Neural cell (in vitro differentiated cells): Measurements from ENCODE around the gene NEK6. TPM values are rescaled to one million over a fixed set of nuclear protein-coding genes. Genes with fewer than 3 reads are reported as not detected.

ENCODE experiments used
- H2AFZ ChIP-seq: fragments of 200-600, 300-800 bp; sonication (generic), shearing (Covaris generic); 2 replicates; pipeline ENCODE4 v1.6.0; 2014; ENCODE audit warnings: low read depth, mild to moderate bottlenecking, antibody characterized with exemption, low read length, moderate library complexity
- H3F3A ChIP-seq: fragments of 200-600 bp; shearing (Covaris generic); 2 replicates; pipeline ENCODE4 v1.6.1; 2016; ENCODE audit warnings: mild to moderate bottlenecking, moderate library complexity, mixed read lengths, antibody characterized with exemption, low read length; ENCODE audit not compliant: insufficient read depth, poor library complexity, severe bottlenecking
- H3K27ac ChIP-seq: fragments of 200-600, 300-800 bp; sonication (generic), shearing (Covaris generic); 2 replicates; pipeline ENCODE4 v1.5.1; 2014; ENCODE audit warnings: mild to moderate bottlenecking, low read length, moderate library complexity
- H3K27me3 ChIP-seq: fragments of 300-800, 200-600 bp; sonication (generic), shearing (Covaris generic); 2 replicates; pipeline ENCODE4 v1.6.0; 2014; ENCODE audit warnings: mild to moderate bottlenecking, low read depth, low read length, moderate library complexity; ENCODE audit not compliant: insufficient read depth
- H3K36me3 ChIP-seq: fragments of 300-800, 200-600 bp; sonication (generic), shearing (Covaris generic); 2 replicates; pipeline ENCODE4 v1.5.1; 2014; ENCODE audit warnings: mild to moderate bottlenecking, antibody characterized with exemption, low read length, moderate library complexity; ENCODE audit not compliant: insufficient read depth
- H3K4me2 ChIP-seq: fragments of 300-800, 200-600 bp; sonication (generic), shearing (Covaris generic); 2 replicates; pipeline ENCODE4 v1.6.0; 2014; ENCODE audit warnings: mild to moderate bottlenecking, low read length
- H3K4me3 ChIP-seq: fragments of 300-800, 200-600 bp; sonication (generic), shearing (Covaris generic); 2 replicates; pipeline ENCODE4 v1.5.1; 2014; ENCODE audit warnings: mild to moderate bottlenecking, low read length, moderate library complexity
- H3K79me2 ChIP-seq: fragments of 200-600 bp; shearing (Covaris generic); replicated peaks from 2 replicates; pipeline ENCODE4 v1.6.0; 2014; ENCODE audit warnings: mild to moderate bottlenecking, low read length, moderate library complexity; ENCODE audit not compliant: insufficient read depth
- H3K9ac ChIP-seq: fragments of 300-800, 200-600 bp; sonication (generic), shearing (Covaris generic); 2 replicates; pipeline ENCODE4 v1.6.1; 2016; ENCODE audit warnings: mild to moderate bottlenecking, low read length, mixed read lengths
- H3K9me2 ChIP-seq: fragments of 200-600 bp; shearing (Covaris generic); 2 replicates; pipeline ENCODE4 v1.6.1; 2016; ENCODE audit warnings: mild to moderate bottlenecking, low read length, mixed read lengths; ENCODE audit not compliant: insufficient read depth
- H3K9me3 ChIP-seq: fragments of 200-600, 300-800 bp; sonication (generic), shearing (Covaris generic); 2 replicates; pipeline ENCODE4 v1.6.1; 2016; ENCODE audit warnings: mild to moderate bottlenecking, mixed run types, low read length, moderate library complexity, mixed read lengths
- H4K20me1 ChIP-seq: fragments of 200-600 bp; shearing (Covaris generic); 2 replicates; pipeline ENCODE4 v1.6.1; 2016; ENCODE audit warnings: mild to moderate bottlenecking, mixed run types; ENCODE audit not compliant: insufficient read depth
- CTCF ChIP-seq: fragments of 450-650 bp; IDR thresholded peaks from 2 replicates; pipeline ENCODE4 v1.5.1; 2014; ENCODE audit warnings: antibody characterized with exemption, mild to moderate bottlenecking, moderate library complexity; ENCODE audit not compliant: poor library complexity, severe bottlenecking
- EP300 ChIP-seq: fragments of 450-650 bp; conservative IDR thresholded peaks from 2 replicates; pipeline ENCODE4 v1.6.1; 2014; ENCODE audit warnings: antibody characterized with exemption, mild to moderate bottlenecking, moderate library complexity; ENCODE audit not compliant: poor library complexity, severe bottlenecking
- EZH2 ChIP-seq: fragments of 200-600, 300-800 bp; shearing (Covaris generic), sonication (generic); IDR thresholded peaks from 2 replicates; pipeline ENCODE4 v1.6.1; 2014; ENCODE audit warnings: antibody characterized with exemption, low read length, borderline replicate concordance, mild to moderate bottlenecking; ENCODE audit not compliant: insufficient read depth, poor library complexity, severe bottlenecking
- MXI1 ChIP-seq: fragments of 450-650 bp; conservative IDR thresholded peaks from 2 replicates; pipeline ENCODE4 v1.6.1; 2014; ENCODE audit warnings: antibody characterized with exemption, mild to moderate bottlenecking; ENCODE audit not compliant: poor library complexity, severe bottlenecking
- POLR2AphosphoS5 ChIP-seq: IDR thresholded peaks from 2 replicates; pipeline ENCODE4 v1.6.1; 2012
- RAD21 ChIP-seq: fragments of 450-650 bp; conservative IDR thresholded peaks from 2 replicates; pipeline ENCODE4 v1.6.1; 2014; ENCODE audit warnings: antibody characterized with exemption, mild to moderate bottlenecking, moderate library complexity
- SMC3 ChIP-seq: fragments of 450-650 bp; conservative IDR thresholded peaks from 2 replicates; pipeline ENCODE4 v1.6.1; 2014; ENCODE audit warnings: antibody characterized with exemption, mild to moderate bottlenecking, moderate library complexity; ENCODE audit not compliant: poor library complexity
- TAF1 ChIP-seq: IDR thresholded peaks from 2 replicates; pipeline ENCODE4 v1.6.1; 2012; ENCODE audit warnings: low read depth
- polyA plus RNA-seq: library from polyadenylated mRNA; depleted of rRNA; stranded (reverse); fragments of >200 nt; gene quantifications from 2 replicates; pipeline ENCODE4 v1.2.3, GENCODE V29; 2014
- TF ChIP-seq, protein P1 (sequence below): IDR thresholded peaks from 2 replicates; pipeline ENCODE4 v1.6.1; 2012; ENCODE audit warnings: borderline replicate concordance

NEK6 gene
- polyA plus RNA-seq, 1 donor from 2014 or later = 4.6 TPM

GRCh38 chr9:124213396-124213795 lies 44.4 kb upstream of the NEK6 start:
- Histone ChIP-seq H3K9me3 (no peaks in the 10 kb centered on the region), H4K20me1 (no peaks in the 10 kb centered on the region), H3K4me3 (no peak overlapping the region), H3K79me2 (no peaks in the 10 kb centered on the region), H3K4me2 (no peak overlapping the region), H3K36me3 (no peaks in the 10 kb centered on the region), H3F3A (no peaks in the 10 kb centered on the region), H3K9me2 (no peaks in the 10 kb centered on the region), H3K9ac (no peak overlapping the region), H3K27ac (no peak overlapping the region), H2AFZ (no peak overlapping the region), H3K27me3 (no peaks in the 10 kb centered on the region)
- TF ChIP-seq MXI1 = no peak
- no peak for TF ChIP-seq CTCF
- TF ChIP-seq, protein P1, sequence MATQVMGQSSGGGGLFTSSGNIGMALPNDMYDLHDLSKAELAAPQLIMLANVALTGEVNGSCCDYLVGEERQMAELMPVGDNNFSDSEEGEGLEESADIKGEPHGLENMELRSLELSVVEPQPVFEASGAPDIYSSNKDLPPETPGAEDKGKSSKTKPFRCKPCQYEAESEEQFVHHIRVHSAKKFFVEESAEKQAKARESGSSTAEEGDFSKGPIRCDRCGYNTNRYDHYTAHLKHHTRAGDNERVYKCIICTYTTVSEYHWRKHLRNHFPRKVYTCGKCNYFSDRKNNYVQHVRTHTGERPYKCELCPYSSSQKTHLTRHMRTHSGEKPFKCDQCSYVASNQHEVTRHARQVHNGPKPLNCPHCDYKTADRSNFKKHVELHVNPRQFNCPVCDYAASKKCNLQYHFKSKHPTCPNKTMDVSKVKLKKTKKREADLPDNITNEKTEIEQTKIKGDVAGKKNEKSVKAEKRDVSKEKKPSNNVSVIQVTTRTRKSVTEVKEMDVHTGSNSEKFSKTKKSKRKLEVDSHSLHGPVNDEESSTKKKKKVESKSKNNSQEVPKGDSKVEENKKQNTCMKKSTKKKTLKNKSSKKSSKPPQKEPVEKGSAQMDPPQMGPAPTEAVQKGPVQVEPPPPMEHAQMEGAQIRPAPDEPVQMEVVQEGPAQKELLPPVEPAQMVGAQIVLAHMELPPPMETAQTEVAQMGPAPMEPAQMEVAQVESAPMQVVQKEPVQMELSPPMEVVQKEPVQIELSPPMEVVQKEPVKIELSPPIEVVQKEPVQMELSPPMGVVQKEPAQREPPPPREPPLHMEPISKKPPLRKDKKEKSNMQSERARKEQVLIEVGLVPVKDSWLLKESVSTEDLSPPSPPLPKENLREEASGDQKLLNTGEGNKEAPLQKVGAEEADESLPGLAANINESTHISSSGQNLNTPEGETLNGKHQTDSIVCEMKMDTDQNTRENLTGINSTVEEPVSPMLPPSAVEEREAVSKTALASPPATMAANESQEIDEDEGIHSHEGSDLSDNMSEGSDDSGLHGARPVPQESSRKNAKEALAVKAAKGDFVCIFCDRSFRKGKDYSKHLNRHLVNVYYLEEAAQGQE = no peak
- TF ChIP-seq SMC3 = no peak
- no peak for TF ChIP-seq POLR2AphosphoS5
- no peak for TF ChIP-seq TAF1
- no peak for TF ChIP-seq EZH2
- TF ChIP-seq RAD21 = no peak
- no peak for TF ChIP-seq EP300

GRCh38 chr9:124214116-124214515 lies 43.6 kb upstream of the NEK6 start:
- H2AFZ ChIP-seq = no peak overlapping the region
- H3K79me2 ChIP-seq = no peaks in the 10 kb centered on the region
- H3K27me3 ChIP-seq = no peaks in the 10 kb centered on the region
- H3F3A ChIP-seq = no peaks in the 10 kb centered on the region
- no peaks in the 10 kb centered on the region for H3K9me3 ChIP-seq
- no peaks in the 10 kb centered on the region for H3K9me2 ChIP-seq
- no peaks in the 10 kb centered on the region for H4K20me1 ChIP-seq
- no peak overlapping the region for H3K4me2 ChIP-seq
- no peaks in the 10 kb centered on the region for H3K36me3 ChIP-seq
- H3K9ac ChIP-seq = no peak overlapping the region
- H3K4me3 ChIP-seq = no peak overlapping the region
- no peak overlapping the region for H3K27ac ChIP-seq
- no peak for TF ChIP-seq EP300
- no peak for TF ChIP-seq POLR2AphosphoS5
- no peak for TF ChIP-seq EZH2
